ENCODE data around the gene NOS1.

NOS1 gene

GRCh38 chr12:117162633-117163032 lies 198.8 kb downstream of the NOS1 start:
- no peak overlapping the region for H2BK120ac ChIP-seq (ENCODE audit: insufficient read depth, low read length, poor library complexity)
- H3K27me3 ChIP-seq (ENCODE audit: insufficient read depth, low read length): no peaks in the 10 kb centered on the region
- no peaks in the 10 kb centered on the region for H3K4me1 ChIP-seq (ENCODE audit: control insufficient read depth in 1 of 2, insufficient read depth in 2 of 2, low read length in 2 of 2)
- H3K18ac ChIP-seq (ENCODE audit: low read length): no peak overlapping the region
- no peak overlapping the region for H3K9ac ChIP-seq (ENCODE audit: low read length)
- no peak overlapping the region for H3K4ac ChIP-seq (ENCODE audit: low read depth, low read length)
- no peak overlapping the region for H3K4me3 ChIP-seq (ENCODE audit: low read depth, low read length)
- H2AK5ac ChIP-seq (ENCODE audit: low read length): no peak overlapping the region
- no peaks in the 10 kb centered on the region for H3K79me1 ChIP-seq (ENCODE audit: low read length)
- no peak overlapping the region for H4K91ac ChIP-seq (ENCODE audit: low read depth, low read length)
- 100% methylated on average over 1 of the region's 7 CpGs for WGBS (ENCODE audit: extremely low coverage, insufficient coverage, insufficient read length)
- no peak for DNase-seq
- H2AFZ ChIP-seq (ENCODE audit: insufficient read depth, low read length, poor library complexity): no peak overlapping the region
- no peak overlapping the region for H3K23ac ChIP-seq (ENCODE audit: low read length)
- no peak overlapping the region for H3K14ac ChIP-seq (ENCODE audit: low read length)
- H4K8ac ChIP-seq (ENCODE audit: low read depth, low read length): no peak overlapping the region
- no peak overlapping the region for H3K4me2 ChIP-seq (ENCODE audit: low read length)
- no peak overlapping the region for H2BK5ac ChIP-seq (ENCODE audit: low read depth, low read length, poor library complexity)
- peaks cover 47 to 71% of the 10 kb centered on the region in 2 experiments for H3K36me3 ChIP-seq (ENCODE audit: control insufficient read depth in 1 of 2, insufficient read depth in 2 of 2, low read length in 2 of 2)
- H2BK12ac ChIP-seq (ENCODE audit: low read length): no peak overlapping the region
- H3K79me2 ChIP-seq (ENCODE audit: control insufficient read depth, insufficient read depth, low read length, poor library complexity): no peaks in the 10 kb centered on the region
- H4K12ac ChIP-seq (ENCODE audit: low read depth, low read length): no peak overlapping the region
- H3K27ac ChIP-seq (ENCODE audit: low read depth, low read length): no peak overlapping the region
- no peaks in the 10 kb centered on the region for H3K9me3 ChIP-seq (ENCODE audit: insufficient read depth, low read depth, low read length)

- no CpG with 5 or more reads among the region's 8 CpGs for WGBS (ENCODE audit: extremely low coverage, insufficient coverage, insufficient read length)
- H3K36me3 ChIP-seq (ENCODE audit: control insufficient read depth in 1 of 2, insufficient read depth in 2 of 2, low read length in 2 of 2): peaks cover 48 to 68% of the 10 kb centered on the region in 2 experiments
- no peaks in the 10 kb centered on the region for H3K79me2 ChIP-seq (ENCODE audit: control insufficient read depth, insufficient read depth, low read length, poor library complexity)
- H3K4me1 ChIP-seq (ENCODE audit: control insufficient read depth in 1 of 2, insufficient read depth in 2 of 2, low read length in 2 of 2): no peaks in the 10 kb centered on the region
- no peak overlapping the region for H2BK12ac ChIP-seq (ENCODE audit: low read length)
- no peaks in the 10 kb centered on the region for H3K79me1 ChIP-seq (ENCODE audit: low read length)
- H3K14ac ChIP-seq (ENCODE audit: low read length): no peak overlapping the region
- no peaks in the 10 kb centered on the region for H3K9me3 ChIP-seq (ENCODE audit: insufficient read depth, low read depth, low read length)
- H4K91ac ChIP-seq (ENCODE audit: low read depth, low read length): no peak overlapping the region
- no peak for DNase-seq
- H4K8ac ChIP-seq (ENCODE audit: low read depth, low read length): no peak overlapping the region
- no peak overlapping the region for H3K9ac ChIP-seq (ENCODE audit: low read length)
- H2BK5ac ChIP-seq (ENCODE audit: low read depth, low read length, poor library complexity): no peak overlapping the region
- H2AK5ac ChIP-seq (ENCODE audit: low read length): no peak overlapping the region
- no peak overlapping the region for H3K4me3 ChIP-seq (ENCODE audit: low read depth, low read length)
- H2AFZ ChIP-seq (ENCODE audit: insufficient read depth, low read length, poor library complexity): no peak overlapping the region
- H3K18ac ChIP-seq (ENCODE audit: low read length): no peak overlapping the region
- H3K27ac ChIP-seq (ENCODE audit: low read depth, low read length): no peak overlapping the region
- H2BK120ac ChIP-seq (ENCODE audit: insufficient read depth, low read length, poor library complexity): no peak overlapping the region
- H3K4ac ChIP-seq (ENCODE audit: low read depth, low read length): no peak overlapping the region
- no peaks in the 10 kb centered on the region for H3K27me3 ChIP-seq (ENCODE audit: insufficient read depth, low read length)
- no peak overlapping the region for H4K12ac ChIP-seq (ENCODE audit: low read depth, low read length)
- H3K4me2 ChIP-seq (ENCODE audit: low read length): no peak overlapping the region
- no peak overlapping the region for H3K23ac ChIP-seq (ENCODE audit: low read length)
These were observed 199.3 kb downstream of the NOS1 start for GRCh38 chr12:117162167-117162539.

- no CpG with 5 or more reads among the region's 10 CpGs for WGBS (ENCODE audit: extremely low coverage, insufficient coverage, insufficient read length)
- DNase-seq: no peak
- no peak overlapping the region for H3K23ac ChIP-seq (ENCODE audit: low read length)
- no peak overlapping the region for H2BK120ac ChIP-seq (ENCODE audit: insufficient read depth, low read length, poor library complexity)
- no peak overlapping the region for H2AK5ac ChIP-seq (ENCODE audit: low read length)
- H4K8ac ChIP-seq (ENCODE audit: low read depth, low read length): no peak overlapping the region
- H3K4me1 ChIP-seq (ENCODE audit: control insufficient read depth in 1 of 2, insufficient read depth in 2 of 2, low read length in 2 of 2): no peaks in the 10 kb centered on the region
- no peak overlapping the region for H2AFZ ChIP-seq (ENCODE audit: insufficient read depth, low read length, poor library complexity)
- no peak overlapping the region for H3K4ac ChIP-seq (ENCODE audit: low read depth, low read length)
- no peak overlapping the region for H4K12ac ChIP-seq (ENCODE audit: low read depth, low read length)
- no peak overlapping the region for H3K14ac ChIP-seq (ENCODE audit: low read length)
- no peaks in the 10 kb centered on the region for H3K79me2 ChIP-seq (ENCODE audit: control insufficient read depth, insufficient read depth, low read length, poor library complexity)
- no peak overlapping the region for H4K91ac ChIP-seq (ENCODE audit: low read depth, low read length)
- peaks cover 51 to 65% of the 10 kb centered on the region in 2 experiments for H3K36me3 ChIP-seq (ENCODE audit: control insufficient read depth in 1 of 2, insufficient read depth in 2 of 2, low read length in 2 of 2)
- no peak overlapping the region for H3K4me2 ChIP-seq (ENCODE audit: low read length)
- H3K27me3 ChIP-seq (ENCODE audit: insufficient read depth, low read length): no peaks in the 10 kb centered on the region
- H3K27ac ChIP-seq (ENCODE audit: low read depth, low read length): no peak overlapping the region
- H3K4me3 ChIP-seq (ENCODE audit: low read depth, low read length): no peak overlapping the region
- H3K18ac ChIP-seq (ENCODE audit: low read length): no peak overlapping the region
- H2BK5ac ChIP-seq (ENCODE audit: low read depth, low read length, poor library complexity): no peak overlapping the region
- H3K9ac ChIP-seq (ENCODE audit: low read length): no peak overlapping the region
- no peak overlapping the region for H2BK12ac ChIP-seq (ENCODE audit: low read length)
- H3K9me3 ChIP-seq (ENCODE audit: insufficient read depth, low read depth, low read length): no peaks in the 10 kb centered on the region
- no peaks in the 10 kb centered on the region for H3K79me1 ChIP-seq (ENCODE audit: low read length)
These were observed 199.8 kb downstream of the NOS1 start for GRCh38 chr12:117161460-117162166.

- Histone ChIP-seq H2BK120ac (ENCODE audit: insufficient read depth, low read length, poor library complexity) (no peak overlapping the region), H3K4me1 (ENCODE audit: control insufficient read depth in 1 of 2, insufficient read depth in 2 of 2, low read length in 2 of 2) (no peaks in the 10 kb centered on the region), H2AFZ (ENCODE audit: insufficient read depth, low read length, poor library complexity) (no peak overlapping the region), H4K8ac (ENCODE audit: low read depth, low read length) (no peak overlapping the region), H2BK5ac (ENCODE audit: low read depth, low read length, poor library complexity) (no peak overlapping the region), H3K18ac (ENCODE audit: low read length) (no peak overlapping the region), H3K9me3 (ENCODE audit: insufficient read depth, low read depth, low read length) (no peaks in the 10 kb centered on the region), H3K4me3 (ENCODE audit: low read depth, low read length) (no peak overlapping the region), H4K91ac (ENCODE audit: low read depth, low read length) (no peak overlapping the region), H3K4me2 (ENCODE audit: low read length) (no peak overlapping the region), H2AK5ac (ENCODE audit: low read length) (no peak overlapping the region), H3K27me3 (ENCODE audit: insufficient read depth, low read length) (no peaks in the 10 kb centered on the region), H2BK12ac (ENCODE audit: low read length) (no peak overlapping the region), H3K14ac (ENCODE audit: low read length) (no peak overlapping the region), H3K79me2 (ENCODE audit: control insufficient read depth, insufficient read depth, low read length, poor library complexity) (no peaks in the 10 kb centered on the region), H3K9ac (ENCODE audit: low read length) (no peak overlapping the region), H4K12ac (ENCODE audit: low read depth, low read length) (no peak overlapping the region), H3K79me1 (ENCODE audit: low read length) (no peaks in the 10 kb centered on the region), H3K36me3 (ENCODE audit: control insufficient read depth in 1 of 2, insufficient read depth in 2 of 2, low read length in 2 of 2) (peaks cover 51 to 66% of the 10 kb centered on the region in 2 experiments), H3K4ac (ENCODE audit: low read depth, low read length) (no peak overlapping the region), H3K27ac (ENCODE audit: low read depth, low read length) (no peak overlapping the region), H3K23ac (ENCODE audit: low read length) (no peak overlapping the region)
- no CpG with 5 or more reads among the region's 9 CpGs for WGBS (ENCODE audit: extremely low coverage, insufficient coverage, insufficient read length)
- DNase-seq: no peak
These were observed 201.8 kb downstream of the NOS1 start for GRCh38 chr12:117159674-117160073.

All from trophoblast cell (in vitro differentiated cells and primary cell).